ENCODE data around the gene IL23R. TPM values are rescaled to one million over a fixed set of nuclear protein-coding genes. Genes with fewer than 3 reads are reported as not detected.

Gene IL23R
- polyA plus RNA-seq, 1 of the 3 experiments (the other 2 are of a cell fraction): not detected

GRCh38 chr1:67120855-67121619 lies 45.2 kb upstream of the IL23R start:
- H3K9ac ChIP-seq: no peak overlapping the region
- H3K9me3 ChIP-seq: no peaks in the 10 kb centered on the region
- no peaks in the 10 kb centered on the region for H4K20me1 ChIP-seq (ENCODE audit: insufficient read depth)
- CTCF ChIA-PET: interaction anchor here (1.0 kb wide), 1 partner anchor 92 kb away, joined by 4 read pairs; no protein-coding TSS in a partner anchor
- WGBS (ENCODE audit: low lambda C conversion rate): 42% methylated on average over 4 of the region's 4 CpGs
- POLR2A ChIA-PET: no interaction called here
- no peaks in the 10 kb centered on the region for H3K9me2 ChIP-seq
- H3K4me1 ChIP-seq (ENCODE audit: control insufficient read depth in 1 of 2, insufficient read depth in 2 of 2, low read depth in 1 of 2, low read length in 1 of 2): no peaks in the 10 kb centered on the region
- no peaks in the 10 kb centered on the region for H3K36me3 ChIP-seq (replicated peaks in 1 of 2; ENCODE audit: control insufficient read depth in 1 of 2, insufficient read depth in 2 of 2, low read length in 1 of 2)
- no peaks in the 10 kb centered on the region for H3F3A ChIP-seq (replicated peaks; ENCODE audit: insufficient read depth)
- no peak overlapping the region for H2AFZ ChIP-seq (ENCODE audit: low read depth)
- no peak overlapping the region for H3K4me3 ChIP-seq (ENCODE audit: low read depth in 2 of 2, low read length in 1 of 2)
- H3K4me2 ChIP-seq: no peak overlapping the region
- H3K27me3 ChIP-seq (ENCODE audit: insufficient read depth): no peaks in the 10 kb centered on the region
- H3K79me2 ChIP-seq (ENCODE audit: insufficient read depth): no peaks in the 10 kb centered on the region
- DNase-seq: no peak
- TF ChIP-seq TEAD4 (IDR thresholded peaks at IDR 0.05; ENCODE audit: borderline replicate concordance, insufficient read depth): no peak
- TF ChIP-seq RFX5 (IDR thresholded peaks at IDR 0.05; ENCODE audit: low read length): no peak
- TF ChIP-seq EP300 (IDR thresholded peaks at IDR 0.05; ENCODE audit: borderline replicate concordance in 1 of 2, low read depth in 1 of 2, low read length in 1 of 2): no peak
- TF ChIP-seq GABPA (IDR thresholded peaks at IDR 0.05; ENCODE audit: low read depth): no peak
- TF ChIP-seq TAF1 (IDR thresholded peaks at IDR 0.05; ENCODE audit: borderline replicate concordance, low read depth, low read length): no peak
- TF ChIP-seq RAD21 (IDR thresholded peaks at IDR 0.05; ENCODE audit: low read length): no peak
- TF ChIP-seq MAX (IDR thresholded peaks at IDR 0.05; ENCODE audit: low read depth): no peak
- no peak for TF ChIP-seq SMC3 (IDR thresholded peaks at IDR 0.05; ENCODE audit: low read depth, low read length)
- H3K27ac ChIP-seq (ENCODE audit: low read depth in 2 of 2, low read length in 1 of 2): no peak overlapping the region

- Histone ChIP-seq H3K9ac (no peak overlapping the region), H3K79me2 (ENCODE audit: insufficient read depth) (no peaks in the 10 kb centered on the region), H3K4me1 (ENCODE audit: control insufficient read depth in 1 of 2, insufficient read depth in 2 of 2, low read depth in 1 of 2, low read length in 1 of 2) (no peaks in the 10 kb centered on the region), H3K36me3 (replicated peaks in 1 of 2; ENCODE audit: control insufficient read depth in 1 of 2, insufficient read depth in 2 of 2, low read length in 1 of 2) (no peaks in the 10 kb centered on the region), H3F3A (replicated peaks; ENCODE audit: insufficient read depth) (no peaks in the 10 kb centered on the region), H3K9me2 (no peaks in the 10 kb centered on the region), H3K4me2 (no peak overlapping the region), H3K4me3 (ENCODE audit: low read depth in 2 of 2, low read length in 1 of 2) (no peak overlapping the region), H3K27me3 (ENCODE audit: insufficient read depth) (no peaks in the 10 kb centered on the region), H3K9me3 (no peaks in the 10 kb centered on the region), H4K20me1 (ENCODE audit: insufficient read depth) (no peaks in the 10 kb centered on the region), H3K27ac (ENCODE audit: low read depth in 2 of 2, low read length in 1 of 2) (no peak overlapping the region), H2AFZ (ENCODE audit: low read depth) (no peak overlapping the region)
- WGBS (ENCODE audit: low lambda C conversion rate): 63% methylated on average over 4 of the region's 4 CpGs
- POLR2A ChIA-PET: no interaction called here
- DNase-seq: no peak
- no peak for TF ChIP-seq TEAD4 (IDR thresholded peaks at IDR 0.05; ENCODE audit: borderline replicate concordance, insufficient read depth)
- no peak for TF ChIP-seq USF1 (IDR thresholded peaks at IDR 0.05; ENCODE audit: borderline replicate concordance, low read depth)
- TF ChIP-seq TAF1 (IDR thresholded peaks at IDR 0.05; ENCODE audit: borderline replicate concordance, low read depth, low read length): no peak
- no peak for TF ChIP-seq MEF2A (IDR thresholded peaks at IDR 0.05; ENCODE audit: borderline replicate concordance, low read depth)
- no peak for TF ChIP-seq IRF3 (IDR thresholded peaks at IDR 0.05; ENCODE audit: low read depth, low read length)
- TF ChIP-seq RXRA (IDR thresholded peaks at IDR 0.05; ENCODE audit: borderline replicate concordance, low read depth): no peak
- TF ChIP-seq EP300 (IDR thresholded peaks at IDR 0.05; ENCODE audit: borderline replicate concordance in 1 of 2, low read depth in 1 of 2, low read length in 1 of 2): no peak
- no peak for TF ChIP-seq GABPA (IDR thresholded peaks at IDR 0.05; ENCODE audit: low read depth)
- CTCF ChIA-PET: interaction anchor here (1.1 to 1.2 kb wide), 2 partner anchors 25 to 86 kb away, joined by 3 read pairs; no protein-coding TSS in a partner anchor
Observed at GRCh38 chr1:67124455-67124854, 41.8 kb upstream of the IL23R start.

Data from SK-N-SH (cell line).